ENCODE data around the gene MED27. TPM values are rescaled to one million over a fixed set of nuclear protein-coding genes. Genes with fewer than 3 reads are reported as not detected.

Gene MED27
- total RNA-seq, 1 donor from 2014 or later = 28.2 TPM

DNA sequence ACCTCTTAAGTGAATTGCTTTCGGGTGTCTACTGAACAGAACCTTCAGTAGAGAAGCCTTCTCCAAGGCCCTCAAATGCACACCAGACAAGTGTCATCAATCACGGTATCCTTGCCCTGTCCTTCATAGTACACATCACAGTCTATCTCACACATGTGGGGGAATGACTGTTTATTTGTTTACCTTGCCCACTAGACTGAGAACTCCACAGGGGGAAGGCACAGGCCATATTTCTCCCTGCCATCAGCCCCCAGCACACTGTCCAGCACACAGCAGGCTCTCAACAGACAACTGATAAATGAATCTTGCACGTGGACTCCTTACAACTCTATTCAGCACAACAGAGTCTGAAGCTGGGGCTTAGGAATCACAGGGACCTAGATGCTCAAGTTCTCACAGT is 128.5 kb downstream of the MED27 start:
- H3K4me3 Mint-ChIP-seq (ENCODE audit: unreplicated experiment) = no peak overlapping the region
- no peaks in the 10 kb centered on the region for H3K9me3 Mint-ChIP-seq (ENCODE audit: low read depth)
- H3K27ac Mint-ChIP-seq (ENCODE audit: unreplicated experiment) = no peak overlapping the region
- peaks cover 22% of the 10 kb centered on the region for H3K4me1 Mint-ChIP-seq (ENCODE audit: low read depth)
- TF ChIP-seq, protein P1, sequence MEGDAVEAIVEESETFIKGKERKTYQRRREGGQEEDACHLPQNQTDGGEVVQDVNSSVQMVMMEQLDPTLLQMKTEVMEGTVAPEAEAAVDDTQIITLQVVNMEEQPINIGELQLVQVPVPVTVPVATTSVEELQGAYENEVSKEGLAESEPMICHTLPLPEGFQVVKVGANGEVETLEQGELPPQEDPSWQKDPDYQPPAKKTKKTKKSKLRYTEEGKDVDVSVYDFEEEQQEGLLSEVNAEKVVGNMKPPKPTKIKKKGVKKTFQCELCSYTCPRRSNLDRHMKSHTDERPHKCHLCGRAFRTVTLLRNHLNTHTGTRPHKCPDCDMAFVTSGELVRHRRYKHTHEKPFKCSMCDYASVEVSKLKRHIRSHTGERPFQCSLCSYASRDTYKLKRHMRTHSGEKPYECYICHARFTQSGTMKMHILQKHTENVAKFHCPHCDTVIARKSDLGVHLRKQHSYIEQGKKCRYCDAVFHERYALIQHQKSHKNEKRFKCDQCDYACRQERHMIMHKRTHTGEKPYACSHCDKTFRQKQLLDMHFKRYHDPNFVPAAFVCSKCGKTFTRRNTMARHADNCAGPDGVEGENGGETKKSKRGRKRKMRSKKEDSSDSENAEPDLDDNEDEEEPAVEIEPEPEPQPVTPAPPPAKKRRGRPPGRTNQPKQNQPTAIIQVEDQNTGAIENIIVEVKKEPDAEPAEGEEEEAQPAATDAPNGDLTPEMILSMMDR (IDR thresholded peaks at IDR 0.05) = no peak
- H3K27me3 Mint-ChIP-seq (ENCODE audit: low read depth) = no peaks in the 10 kb centered on the region
- peaks cover 11% of the 10 kb centered on the region for H3K36me3 Mint-ChIP-seq (ENCODE audit: low read depth)
- no peak for DNase-seq (ENCODE audit: low spot score)

GRCh38 chr9:131950487-131950886 is 129.2 kb downstream of the MED27 start:
- Mint-ChIP-seq H3K9me3 (ENCODE audit: low read depth) (no peaks in the 10 kb centered on the region), H3K36me3 (ENCODE audit: low read depth) (peaks cover 9% of the 10 kb centered on the region), H3K4me1 (ENCODE audit: low read depth) (peaks cover 22% of the 10 kb centered on the region), H3K4me3 (ENCODE audit: unreplicated experiment) (no peak overlapping the region), H3K27ac (ENCODE audit: unreplicated experiment) (no peak overlapping the region), H3K27me3 (ENCODE audit: low read depth) (no peaks in the 10 kb centered on the region)
- TF ChIP-seq, protein P1 (IDR thresholded peaks at IDR 0.05) = no peak
- DNase-seq (ENCODE audit: low spot score) = no peak

GRCh38 chr9:131946180-131946579 is 133.5 kb downstream of the MED27 start:
- DNase-seq (ENCODE audit: low spot score) = no peak
- Mint-ChIP-seq H3K9me3 (ENCODE audit: low read depth) (no peaks in the 10 kb centered on the region), H3K4me1 (ENCODE audit: low read depth) (peaks cover 8% of the 10 kb centered on the region), H3K4me3 (ENCODE audit: unreplicated experiment) (no peak overlapping the region), H3K36me3 (ENCODE audit: low read depth) (peaks cover 10% of the 10 kb centered on the region), H3K27me3 (ENCODE audit: low read depth) (no peaks in the 10 kb centered on the region), H3K27ac (ENCODE audit: unreplicated experiment) (no peak overlapping the region)
- TF ChIP-seq, protein P1 (IDR thresholded peaks at IDR 0.05) = no peak

GRCh38 chr9:131943351-131943841 is 136.3 kb downstream of the MED27 start:
- no peak overlapping the region for H3K27ac Mint-ChIP-seq (ENCODE audit: unreplicated experiment)
- no peaks in the 10 kb centered on the region for H3K27me3 Mint-ChIP-seq (ENCODE audit: low read depth)
- DNase-seq (ENCODE audit: low spot score) = no peak
- peaks cover 4% of the 10 kb centered on the region for H3K4me1 Mint-ChIP-seq (ENCODE audit: low read depth)
- no peak overlapping the region for H3K4me3 Mint-ChIP-seq (ENCODE audit: unreplicated experiment)
- H3K9me3 Mint-ChIP-seq (ENCODE audit: low read depth) = no peaks in the 10 kb centered on the region
- peaks cover 9% of the 10 kb centered on the region for H3K36me3 Mint-ChIP-seq (ENCODE audit: low read depth)
- TF ChIP-seq, protein P1 (IDR thresholded peaks at IDR 0.05) = no peak

DNA sequence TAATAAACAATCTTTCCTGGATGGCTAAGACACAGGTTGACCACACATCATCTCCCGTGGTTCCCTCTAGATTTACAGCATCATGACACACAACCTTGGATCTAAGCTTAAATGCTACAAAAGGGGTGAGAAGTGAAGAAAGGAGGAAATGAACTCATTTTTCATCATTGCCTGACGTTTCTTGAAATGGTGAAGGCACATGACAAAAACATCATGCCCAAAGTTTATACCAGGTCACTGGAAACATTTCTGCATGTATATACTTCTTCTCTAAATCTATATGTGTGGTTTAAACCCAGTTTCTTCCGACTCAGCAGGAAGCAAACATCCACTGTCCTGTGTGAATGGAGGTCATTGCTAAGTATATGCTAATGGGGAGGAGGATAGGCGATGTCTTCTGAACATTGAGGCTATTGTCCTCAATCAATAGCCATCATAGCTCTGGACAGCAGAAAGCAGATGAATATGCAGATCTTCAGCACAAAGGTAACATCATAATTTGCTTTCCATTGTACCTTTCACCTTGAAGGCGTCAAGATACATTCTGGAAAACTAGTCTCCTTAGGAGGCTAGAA is 137.4 kb downstream of the MED27 start:
- no peak for DNase-seq (ENCODE audit: low spot score)
- H3K36me3 Mint-ChIP-seq (ENCODE audit: low read depth) = peaks cover 11% of the 10 kb centered on the region
- H3K4me3 Mint-ChIP-seq (ENCODE audit: unreplicated experiment) = no peak overlapping the region
- H3K4me1 Mint-ChIP-seq (ENCODE audit: low read depth) = peaks cover 4% of the 10 kb centered on the region
- no peaks in the 10 kb centered on the region for H3K27me3 Mint-ChIP-seq (ENCODE audit: low read depth)
- TF ChIP-seq, protein P1 (IDR thresholded peaks at IDR 0.05) = no peak
- no peak overlapping the region for H3K27ac Mint-ChIP-seq (ENCODE audit: unreplicated experiment)
- H3K9me3 Mint-ChIP-seq (ENCODE audit: low read depth) = no peaks in the 10 kb centered on the region

All from chondrocyte (in vitro differentiated cells).